GM15510 (cell line): ENCODE data around the gene CHN1.

Source experiments
- POLR2A ChIP-seq: IDR thresholded peaks from 3 replicates; pipeline ENCODE4 v1.6.1; 2011; ENCODE audit warnings: borderline replicate concordance; ENCODE audit not compliant: insufficient read length; ENCODE audit errors: extremely low read depth

CHN1 gene

DNA sequence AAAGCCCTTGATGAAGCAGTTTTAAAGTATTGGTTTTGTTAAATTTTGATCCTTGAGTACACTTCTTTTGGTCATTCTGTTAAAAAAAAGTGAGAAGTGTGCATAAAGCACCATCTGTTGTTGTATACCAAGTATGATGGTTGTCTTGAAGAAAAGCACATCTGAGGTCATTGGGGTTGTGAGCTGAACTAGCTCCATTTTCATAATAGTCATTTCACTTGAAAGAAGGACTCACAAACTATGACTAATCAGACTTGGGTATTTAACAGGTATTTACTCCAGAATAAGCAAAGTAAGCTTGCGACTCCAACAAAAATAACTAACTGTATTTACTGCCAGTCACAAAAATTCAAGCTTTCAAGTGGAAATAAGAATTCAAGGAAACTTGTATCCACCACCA is 35.1 kb downstream of the CHN1 start:
- no peak for TF ChIP-seq POLR2A

DNA sequence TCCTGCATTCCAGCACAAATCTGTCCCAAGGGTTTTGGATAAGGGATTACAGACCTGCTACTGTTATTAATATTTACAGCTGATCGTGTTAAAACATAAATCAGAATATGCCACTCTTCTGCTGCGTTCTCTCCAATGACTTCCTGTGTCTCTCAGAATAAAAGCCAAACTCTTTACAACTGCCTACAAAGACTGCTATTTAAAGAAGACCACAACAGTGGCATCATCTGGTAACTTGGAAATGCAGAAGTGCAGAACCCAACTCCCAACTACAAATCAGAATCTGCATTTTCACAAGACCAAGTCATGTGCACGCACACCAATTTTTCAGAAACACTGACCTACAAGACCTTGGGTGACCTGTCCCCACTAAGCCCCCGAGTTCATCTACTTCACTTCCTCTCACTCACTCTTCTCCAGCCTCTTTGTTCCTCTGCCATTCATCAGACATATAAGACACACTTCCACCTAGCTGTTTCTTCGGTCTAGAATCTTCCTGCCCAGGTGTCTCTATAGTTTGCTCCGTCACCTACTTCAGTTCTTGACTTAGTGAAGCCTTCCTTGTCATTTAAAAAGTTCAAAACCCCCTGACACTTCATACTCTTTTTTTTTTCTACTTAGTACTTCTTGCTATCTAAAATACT is 36.0 kb downstream of the CHN1 start:
- TF ChIP-seq POLR2A = no peak

DNA sequence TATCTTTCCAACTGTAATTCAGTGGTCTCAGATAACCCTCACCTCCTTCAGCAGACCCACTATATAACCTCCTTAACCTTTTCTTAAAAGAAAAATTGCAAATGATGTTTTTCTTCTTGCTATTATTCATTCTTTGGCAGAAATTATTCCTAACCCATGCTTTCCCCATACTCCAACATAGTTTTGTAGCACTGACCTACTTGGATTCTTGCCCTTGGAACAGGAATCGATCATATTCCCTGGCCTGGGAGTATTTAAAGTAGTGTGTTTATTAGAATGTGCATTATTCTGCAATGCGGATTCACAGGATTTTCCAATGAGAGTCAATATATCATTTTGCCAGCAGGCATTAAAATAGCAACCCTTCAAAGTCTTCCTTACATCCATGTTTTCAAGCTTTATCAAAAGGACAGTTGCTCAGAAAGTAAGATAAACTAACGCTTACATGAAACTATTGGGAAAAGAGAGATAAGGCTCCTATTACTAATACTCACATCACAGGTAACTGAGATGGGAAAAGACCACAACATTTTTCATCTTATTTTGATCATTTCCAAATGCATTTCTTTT is 37.4 kb downstream of the CHN1 start:
- TF ChIP-seq POLR2A = no peak

DNA sequence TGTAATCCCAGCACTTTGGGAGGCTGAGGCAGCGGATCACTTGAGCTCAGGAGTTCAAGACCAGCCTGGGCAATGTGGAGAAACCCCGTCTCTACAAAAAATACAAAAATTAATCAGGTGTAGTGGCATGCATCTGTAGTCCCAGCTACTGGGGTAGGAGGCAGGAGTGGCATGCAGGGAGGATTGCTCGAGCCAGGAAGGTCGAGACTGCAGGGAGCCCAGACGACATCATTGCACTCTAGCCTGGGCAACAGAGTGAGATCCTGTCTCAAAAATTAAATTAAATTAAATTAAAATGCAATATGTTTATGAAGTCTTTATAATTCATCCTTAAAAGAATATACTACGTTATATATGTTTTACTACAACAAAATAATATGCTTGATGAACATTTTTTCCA is 38.1 kb downstream of the CHN1 start:
- TF ChIP-seq POLR2A = no peak

DNA sequence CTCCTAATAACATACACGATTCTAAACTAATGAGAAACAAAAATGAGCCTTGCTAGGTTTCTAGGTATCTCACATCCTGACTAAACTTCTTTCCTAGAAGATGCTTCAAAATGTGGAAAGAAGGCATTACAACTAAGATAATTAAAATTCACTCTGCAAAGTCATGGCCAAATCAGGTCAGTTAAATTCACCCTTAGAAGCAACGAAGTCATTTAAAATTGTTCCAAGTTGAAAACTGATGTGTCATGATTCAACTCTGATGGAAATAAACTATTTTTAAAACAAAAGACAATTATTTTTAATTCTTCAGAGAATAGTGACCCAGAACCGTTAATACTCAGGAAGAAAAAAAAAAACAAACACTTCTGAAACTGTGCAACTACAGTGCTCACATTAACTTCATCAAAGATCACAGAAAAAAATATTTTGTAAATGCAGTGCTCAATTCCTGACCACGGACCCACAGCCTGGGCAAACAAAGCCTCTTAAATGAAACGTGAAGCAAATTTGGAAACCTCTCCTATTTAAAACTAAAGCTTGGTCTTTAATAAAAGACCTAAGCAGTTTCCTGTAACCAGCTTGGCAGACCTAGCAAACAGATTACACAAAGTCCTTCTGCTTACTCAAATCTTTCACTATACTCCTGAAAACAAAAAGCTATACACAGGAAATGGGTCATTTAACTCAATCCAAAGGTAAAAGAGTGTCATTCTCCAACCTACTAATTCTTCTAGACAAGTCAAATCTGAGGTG is 39.0 kb downstream of the CHN1 start:
- no peak for TF ChIP-seq POLR2A

DNA sequence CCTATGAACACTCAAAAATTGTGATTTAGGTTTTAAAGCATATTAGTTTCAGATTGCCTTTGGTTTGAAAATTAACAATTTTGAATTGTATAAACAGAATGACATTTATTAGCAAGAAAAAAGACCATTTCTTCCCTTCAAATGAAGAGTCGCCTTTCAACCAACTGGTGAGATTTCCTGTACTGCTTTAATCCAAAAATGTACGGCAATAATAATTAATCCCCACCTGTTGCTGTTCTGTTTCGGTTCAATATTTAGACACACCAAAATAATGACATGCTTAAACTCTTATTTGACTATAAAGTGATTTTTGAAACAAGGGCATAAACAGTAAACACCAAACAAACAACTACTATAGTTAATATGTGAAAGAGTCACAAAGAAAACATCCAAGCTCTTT is 39.6 kb downstream of the CHN1 start:
- TF ChIP-seq POLR2A = no peak

DNA sequence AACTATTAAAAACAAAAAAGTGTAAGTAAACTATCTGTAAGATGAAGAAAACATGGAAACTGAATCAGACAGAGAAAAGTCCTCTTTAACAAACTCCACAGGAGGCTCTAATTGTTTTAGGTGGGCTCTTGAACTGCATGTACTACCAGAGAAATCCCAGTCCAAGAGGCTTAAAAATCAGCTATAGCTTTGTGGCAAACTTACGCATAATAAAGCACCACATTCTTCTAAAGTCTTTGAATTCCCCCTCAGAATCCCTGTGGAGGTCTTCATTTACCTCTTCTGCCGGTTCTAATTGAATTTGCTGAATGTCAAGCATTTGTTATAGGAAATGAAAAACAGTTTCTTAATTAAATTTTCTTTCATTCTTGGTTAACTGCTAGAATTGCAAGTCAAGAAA is 40.8 kb downstream of the CHN1 start:
- no peak for TF ChIP-seq POLR2A

DNA sequence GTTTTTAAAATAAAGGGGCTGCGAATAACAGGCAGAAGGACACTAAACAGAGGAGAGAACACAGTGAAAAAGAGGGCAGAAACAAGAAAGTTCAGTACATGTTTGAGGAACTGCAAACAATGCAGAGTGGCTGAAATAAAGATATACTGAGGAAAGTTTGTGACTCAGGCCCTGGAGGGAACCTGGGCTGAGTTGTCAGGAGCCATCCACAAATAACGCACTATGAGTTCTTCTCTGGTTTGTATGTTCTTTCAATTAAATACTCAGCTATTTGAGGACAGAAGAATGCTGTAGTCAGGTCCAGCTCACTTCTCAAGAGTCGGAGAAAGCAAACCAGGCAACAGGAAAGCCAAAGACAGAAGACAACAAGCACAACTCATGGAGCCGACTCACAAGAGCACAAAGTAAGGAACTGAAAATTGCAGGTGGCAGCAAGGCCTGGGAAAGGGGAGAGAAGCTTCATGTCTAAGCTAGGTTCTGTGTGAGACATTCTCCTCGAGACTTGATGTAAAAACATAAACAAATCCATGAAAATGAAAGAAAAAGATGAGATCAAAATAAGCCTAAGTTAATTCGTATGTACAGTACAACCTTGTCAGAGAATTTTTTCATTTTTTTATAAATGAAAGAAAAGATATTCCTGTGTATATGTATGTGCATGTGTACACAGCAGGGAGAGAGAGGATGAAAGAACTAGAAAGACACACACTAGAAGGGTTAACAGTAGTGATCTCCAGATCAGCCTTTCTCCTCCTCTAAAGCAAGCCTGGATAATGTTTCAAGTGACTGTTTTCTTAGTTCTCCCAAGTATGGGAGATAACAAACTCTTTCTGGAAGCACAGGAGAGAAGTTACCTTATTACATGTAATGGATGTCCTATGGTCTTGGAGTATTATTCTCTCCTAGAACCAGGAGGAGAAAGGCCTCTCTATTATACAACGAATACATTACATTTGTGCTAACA is 41.5 kb downstream of the CHN1 start:
- no peak for TF ChIP-seq POLR2A

DNA sequence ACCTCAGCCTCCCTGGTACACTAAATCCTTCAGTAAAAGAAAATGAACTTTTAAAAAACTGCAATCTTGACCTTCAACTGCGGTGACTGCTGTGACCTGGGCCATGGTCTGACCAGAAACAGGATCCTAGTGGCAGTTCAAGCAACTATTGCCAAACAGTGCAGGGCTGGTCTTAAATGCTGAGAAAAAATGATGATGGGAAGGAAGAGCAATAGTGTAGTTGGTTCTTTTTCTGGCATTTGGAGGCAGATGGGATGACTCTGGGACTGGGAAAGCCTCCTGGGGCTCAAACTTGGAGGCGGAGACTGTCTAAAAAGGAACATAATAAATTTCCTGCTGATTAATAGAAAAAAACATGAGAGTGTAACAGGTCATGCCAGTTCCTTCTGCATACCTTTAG is 45.4 kb downstream of the CHN1 start:
- no peak for TF ChIP-seq POLR2A

DNA sequence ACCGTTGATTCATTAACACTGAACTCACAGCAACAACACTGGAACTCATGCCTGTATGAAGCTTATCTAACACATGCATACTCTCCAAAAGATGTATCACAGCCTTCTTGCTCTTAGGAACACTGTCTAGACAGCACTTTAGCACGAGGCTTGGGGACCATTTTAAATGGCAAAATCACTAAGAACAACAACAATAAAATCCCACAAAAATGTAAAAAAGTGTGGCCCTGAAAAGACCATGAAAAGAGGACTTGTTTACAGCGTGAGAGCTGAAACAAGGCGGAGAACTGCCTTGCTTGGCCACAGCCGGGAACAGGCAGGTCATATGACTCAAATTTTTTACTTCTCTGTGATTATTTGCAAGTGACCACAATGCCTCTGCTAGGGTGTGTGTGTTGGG is 48.1 kb downstream of the CHN1 start:
- no peak for TF ChIP-seq POLR2A

DNA sequence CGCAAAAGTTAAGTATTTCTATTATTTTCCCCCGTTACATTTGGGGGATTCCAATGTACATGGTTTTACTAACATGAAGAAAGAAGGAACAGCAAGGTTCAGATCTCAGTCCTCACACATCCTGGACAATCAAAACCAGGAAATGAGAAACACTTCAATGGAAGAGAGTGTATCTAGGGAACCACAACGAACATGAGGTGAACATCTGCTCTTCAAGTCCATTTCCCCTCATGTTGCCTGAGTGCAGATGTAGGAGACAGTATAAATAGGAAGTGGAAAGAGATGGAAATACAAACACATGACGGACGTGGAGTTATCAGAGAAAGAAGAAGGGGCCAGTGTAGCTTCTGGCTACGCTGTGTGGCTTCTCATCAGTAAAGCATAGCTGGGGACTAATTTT is 52.6 kb downstream of the CHN1 start:
- TF ChIP-seq POLR2A = no peak

DNA sequence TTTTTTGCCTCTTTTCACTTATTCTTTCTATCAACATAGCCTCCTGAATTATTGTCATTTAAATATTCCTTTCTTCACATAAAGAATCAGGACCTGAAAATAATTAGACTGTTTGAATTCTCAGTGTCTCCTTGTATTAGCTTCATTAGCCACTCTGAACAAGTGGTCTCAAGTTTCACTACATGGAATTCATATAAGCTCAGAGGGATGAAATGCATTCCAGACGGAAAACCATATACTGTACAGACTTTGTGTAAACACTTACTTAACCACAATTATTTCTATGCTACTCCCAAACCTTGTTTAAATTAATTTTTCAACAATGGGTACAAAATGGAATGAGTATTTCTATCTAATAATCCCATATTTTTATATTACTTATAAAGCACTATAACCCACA is 53.4 kb downstream of the CHN1 start:
- TF ChIP-seq POLR2A = no peak

DNA sequence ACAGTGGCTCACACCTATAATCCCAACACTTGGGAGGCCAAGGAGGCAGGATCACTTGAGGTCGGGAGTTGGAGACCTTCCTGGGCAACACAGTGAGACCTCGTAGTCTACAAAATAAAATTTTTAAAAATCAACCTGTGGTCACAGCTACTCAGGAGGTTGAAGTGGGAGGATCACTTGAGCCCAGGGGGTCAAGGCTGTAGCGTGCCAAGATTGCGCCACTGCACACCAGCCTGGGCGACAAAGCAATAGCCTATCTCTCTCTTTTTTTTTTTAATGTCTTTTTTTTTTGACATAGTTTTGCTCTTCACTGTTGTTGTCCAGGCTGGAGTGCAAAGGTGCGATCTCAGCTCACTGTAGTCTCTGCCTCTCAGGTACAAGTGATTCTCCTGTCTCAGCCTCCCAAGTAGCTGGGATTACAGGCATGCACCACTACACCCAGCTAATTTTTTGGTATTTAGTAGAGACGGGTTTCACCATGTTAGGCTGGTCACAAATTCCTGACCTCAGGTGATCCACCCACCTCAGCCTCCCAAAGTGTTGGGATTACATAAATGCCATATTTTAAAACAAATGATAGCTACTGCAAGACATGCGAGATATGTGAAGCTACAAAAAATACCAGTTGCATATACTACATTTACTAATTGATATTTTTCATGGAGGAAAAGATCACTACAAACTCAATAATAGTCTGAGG is 55.0 kb downstream of the CHN1 start:
- TF ChIP-seq POLR2A = no peak

DNA sequence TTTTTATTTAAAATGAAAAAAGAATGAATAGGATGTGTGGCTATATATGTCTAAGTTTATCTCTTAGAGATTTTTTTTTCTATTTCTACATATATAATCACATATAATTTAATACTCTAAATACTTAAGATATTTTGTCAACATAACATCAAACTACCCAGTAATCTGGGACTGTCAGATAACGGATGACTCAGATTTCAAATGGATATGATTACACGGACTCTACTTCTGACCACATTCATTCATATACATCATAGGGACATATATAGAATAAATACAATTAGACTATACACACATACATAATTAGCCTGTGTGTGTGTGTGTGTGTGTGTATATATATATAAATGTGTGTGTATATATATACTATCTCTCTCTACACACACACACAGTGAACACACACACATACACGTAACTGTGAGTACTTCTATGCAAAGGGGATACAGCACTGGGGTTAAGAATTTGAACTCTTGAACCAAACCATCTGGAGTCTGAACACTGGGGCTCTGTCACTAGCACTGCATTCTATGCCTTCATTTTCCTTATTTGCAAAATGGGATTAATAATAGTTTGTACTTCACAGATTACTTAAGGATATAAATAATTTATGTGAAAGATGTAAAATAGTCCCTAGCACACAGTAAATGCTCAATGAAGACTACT is 59.5 kb downstream of the CHN1 start:
- no peak for TF ChIP-seq POLR2A
